ENCODE data around the gene ADRA2B.

Gene ADRA2B

DNA sequence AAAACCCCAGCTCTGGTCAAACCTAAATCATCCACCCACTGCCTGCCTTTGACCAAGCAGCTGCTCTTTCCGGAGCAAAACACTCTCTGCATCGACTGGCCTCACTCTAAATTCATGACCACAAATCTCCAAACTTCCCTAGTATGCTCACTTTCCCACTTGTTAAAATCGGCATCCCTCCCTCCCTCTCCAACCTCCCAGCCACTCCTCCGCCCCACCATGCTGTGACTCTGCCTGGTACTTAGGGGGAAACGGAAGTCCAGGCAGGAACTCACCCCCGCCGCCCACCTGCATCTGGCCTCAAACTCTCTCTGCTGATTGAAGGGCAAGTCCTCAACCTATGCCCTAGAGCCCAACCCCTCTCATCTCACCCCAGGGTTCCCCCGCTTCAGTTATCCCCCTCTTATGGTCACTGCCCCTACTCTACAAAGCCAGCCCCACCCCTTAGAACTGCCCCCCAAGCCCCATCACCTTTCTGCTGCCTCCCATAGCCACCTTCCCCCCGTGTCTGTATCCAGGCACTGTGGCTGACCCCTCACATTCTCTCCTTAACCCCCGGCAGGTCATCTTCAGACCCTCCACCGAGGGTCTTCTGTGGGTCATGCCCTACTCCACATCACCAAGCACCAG, 3.8 kb upstream of the ADRA2B start:
- no peak for DNase-seq (ENCODE audit: low read depth in 2 of 2)
- no peak for TF ChIP-seq CTCF (IDR thresholded peaks at IDR 0.05; ENCODE audit: low read depth, low read length)
- H3K4me3 ChIP-seq (replicated peaks in 1 of 2; ENCODE audit: low read depth in 2 of 2, low read length in 2 of 2): no peak overlapping the region

DNA sequence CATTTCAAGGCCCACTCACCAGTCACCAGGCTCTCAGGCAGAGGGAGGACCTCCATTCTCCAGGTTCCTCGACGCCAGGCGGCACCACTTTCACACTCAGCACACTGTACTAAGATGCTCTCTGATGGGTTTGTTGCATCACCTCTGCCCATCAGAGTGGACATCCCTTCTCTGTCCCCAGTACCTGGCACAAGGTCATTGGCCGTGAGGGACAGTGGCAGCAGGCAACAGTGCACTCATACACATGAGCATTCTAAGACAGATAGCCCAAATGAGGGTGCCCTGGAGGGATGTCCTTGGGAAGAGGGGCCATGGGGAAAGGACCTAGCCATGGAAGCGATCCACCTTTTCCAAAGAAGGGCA, 3.0 kb upstream of the ADRA2B start:
- DNase-seq (ENCODE audit: low read depth in 2 of 2): no peak
- TF ChIP-seq CTCF (IDR thresholded peaks at IDR 0.05; ENCODE audit: low read depth, low read length): no peak
- no peak overlapping the region for H3K4me3 ChIP-seq (replicated peaks in 1 of 2; ENCODE audit: low read depth in 2 of 2, low read length in 2 of 2)

- H3K4me3 ChIP-seq (replicated peaks in 1 of 2; ENCODE audit: low read depth in 2 of 2, low read length in 2 of 2): no peak overlapping the region
- DNase-seq (ENCODE audit: low read depth in 2 of 2): no peak
- no peak for TF ChIP-seq CTCF (IDR thresholded peaks at IDR 0.05; ENCODE audit: low read depth, low read length)
Observed at GRCh38 chr2:96118698-96119388, 2.5 kb upstream of the ADRA2B start.

DNA sequence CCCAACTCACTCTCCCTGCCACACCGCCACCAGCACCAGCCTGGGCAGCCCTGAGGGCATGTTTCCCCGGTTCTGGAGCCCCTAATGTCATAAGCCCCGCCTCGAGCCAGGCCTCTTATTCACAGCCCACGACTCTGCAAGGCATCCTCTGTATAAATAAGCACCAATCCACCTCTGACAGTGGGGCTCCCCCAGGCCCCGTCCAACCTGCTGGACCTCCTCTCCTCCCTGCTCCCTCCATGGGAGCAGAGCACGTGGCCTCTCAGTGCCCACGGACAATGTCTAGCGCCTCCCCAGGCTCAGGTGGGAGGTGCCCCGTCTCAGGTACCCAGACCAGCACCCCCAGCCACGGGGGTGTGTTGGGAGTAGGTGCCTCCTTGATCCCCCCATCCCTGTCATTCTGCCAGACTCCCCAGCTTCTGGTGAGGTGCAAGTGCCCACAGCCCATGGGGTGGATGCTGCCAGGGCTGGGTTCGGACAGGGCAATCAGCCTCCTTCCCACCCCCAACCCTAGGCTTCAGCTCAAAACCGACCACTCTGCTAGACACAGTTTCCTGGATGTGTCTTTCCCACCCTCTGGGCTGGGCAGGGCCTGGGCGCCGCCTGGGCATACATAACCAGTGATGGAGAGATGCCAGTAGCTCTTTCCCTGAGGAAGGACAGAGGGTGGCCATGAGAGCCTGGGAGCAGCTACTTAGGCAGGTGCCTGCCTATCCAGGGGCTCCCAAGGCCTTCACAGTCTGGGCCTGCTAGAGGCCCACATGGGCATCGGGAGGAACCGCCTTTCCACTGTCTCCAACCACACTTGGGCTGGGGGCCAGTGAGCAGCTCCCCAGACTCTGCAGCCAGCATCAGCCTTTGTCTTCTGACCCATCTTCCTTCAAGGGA, 1.6 kb upstream of the ADRA2B start:
- DNase-seq (ENCODE audit: low read depth in 2 of 2): no peak
- no peak overlapping the region for H3K4me3 ChIP-seq (replicated peaks in 1 of 2; ENCODE audit: low read depth in 2 of 2, low read length in 2 of 2)
- TF ChIP-seq CTCF (IDR thresholded peaks at IDR 0.05; ENCODE audit: low read depth, low read length): no peak

- peak; percentile 17 to 40 for DNase-seq (ENCODE audit: low read depth in 2 of 2)
- H3K4me3 ChIP-seq (replicated peaks in 1 of 2; ENCODE audit: low read depth in 2 of 2, low read length in 2 of 2): peak overlapping the region; percentile 14 to 15
- peak; percentile 35 for TF ChIP-seq CTCF (IDR thresholded peaks at IDR 0.05; ENCODE audit: low read depth, low read length)
Observed at GRCh38 chr2:96116879-96117533, 635 bp upstream of the ADRA2B start.

- no peak for DNase-seq (ENCODE audit: low read depth in 2 of 2)
- TF ChIP-seq CTCF (IDR thresholded peaks at IDR 0.05; ENCODE audit: low read depth, low read length): no peak
- H3K4me3 ChIP-seq (replicated peaks in 1 of 2; ENCODE audit: low read depth in 2 of 2, low read length in 2 of 2): no peak overlapping the region
Observed at GRCh38 chr2:96115631-96116423, 544 bp downstream of the ADRA2B start.

All from cardiac fibroblast (primary cell).